PC-9 (cell line): Measurements from ENCODE around the gene TMEM91. TPM values are rescaled to one million over a fixed set of nuclear protein-coding genes. Genes with fewer than 3 reads are reported as not detected.

ENCODE experiments used
- BruUV-seq: library from RNA; stranded (reverse); fragments of 400-500 nt; replicated peaks from 2 replicates; lab custom pipeline; 2021; lab: Mats Ljungman, UMichigan
- CTCF ChIA-PET: fragments of 300-600 bp; sonication (Branson Sonifier 250); formaldehyde crosslinking; loops from one replicate; lab custom pipeline; 2022; ENCODE audit warnings: antibody characterized with exemption; lab: Charles Lee
- POLR2A ChIA-PET: fragments of 300-600 bp; sonication (Branson Sonifier 250); formaldehyde crosslinking; loops from one replicate; lab custom pipeline; 2022; ENCODE audit warnings: antibody characterized with exemption; ENCODE audit not compliant: unreplicated experiment; lab: Charles Lee
- DNase-seq, 2 experiments: peaks; one replicate each; pipeline versions ENCODE4 v3.0.0 to v3.0.0-alpha.2; 2015 to 2022; ENCODE audit warnings: mixed read lengths in 1 of 2
- H2AFZ ChIP-seq: fragments of 200-600 bp; sonication (generic); 2 replicates; pipeline ENCODE4 v1.8.1; 2017; ENCODE audit warnings: antibody characterized with exemption
- H3F3A ChIP-seq: fragments of 200-600 bp; sonication (generic); 2 replicates; pipeline ENCODE4 v1.8.1; 2017; ENCODE audit warnings: antibody characterized with exemption, mild to moderate bottlenecking, low read depth; ENCODE audit not compliant: insufficient read depth
- H3K27ac ChIP-seq: fragments of 200-600 bp; sonication (generic); 2 replicates; pipeline ENCODE4 v1.6.1; 2016; ENCODE audit warnings: mixed run types
- H3K27me3 ChIP-seq: fragments of 200-600 bp; sonication (generic); 2 replicates; pipeline ENCODE4 v1.6.1; 2016; ENCODE audit warnings: low read depth, mixed run types; ENCODE audit not compliant: insufficient read depth
- H3K36me3 ChIP-seq: fragments of 200-600 bp; sonication (generic); 2 replicates; pipeline ENCODE4 v1.6.1; 2016; ENCODE audit warnings: low read depth, mixed run types
- H3K4me1 ChIP-seq: fragments of 200-600 bp; sonication (generic); replicated peaks from 2 replicates; pipeline ENCODE4 v1.6.1; 2016; ENCODE audit warnings: mixed run types; ENCODE audit not compliant: insufficient read depth
- H3K4me2 ChIP-seq: fragments of 200-600 bp; sonication (generic); 2 replicates; pipeline ENCODE4 v1.6.1; 2017; ENCODE audit warnings: mixed run types
- H3K4me3 ChIP-seq: fragments of 200-600 bp; sonication (generic); 2 replicates; pipeline ENCODE4 v1.6.1; 2016; ENCODE audit warnings: mixed run types
- H3K79me2 ChIP-seq: fragments of 200-600 bp; sonication (generic); 2 replicates; pipeline ENCODE4 v1.6.1; 2017; ENCODE audit warnings: low read depth, mixed run types
- H3K9me2 ChIP-seq: fragments of 200-600 bp; sonication (generic); 2 replicates; pipeline ENCODE4 v1.8.1; 2017; ENCODE audit warnings: mild to moderate bottlenecking; ENCODE audit not compliant: insufficient read depth
- H3K9me3 ChIP-seq: fragments of 200-600 bp; sonication (generic); 2 replicates; pipeline ENCODE4 v1.8.1; 2016; ENCODE audit warnings: low read depth; ENCODE audit not compliant: insufficient read depth
- H4K20me1 ChIP-seq: fragments of 200-600 bp; sonication (generic); 2 replicates; pipeline ENCODE4 v1.8.1; 2017; ENCODE audit not compliant: insufficient read depth
- CTCF ChIP-seq: fragments of 200-600 bp; sonication (generic); conservative IDR thresholded peaks from 2 replicates; pipeline ENCODE4 v1.6.1; 2017; ENCODE audit warnings: mixed run types, antibody characterized with exemption, mild to moderate bottlenecking, moderate library complexity
- EZH2 ChIP-seq: fragments of 200-600 bp; sonication (generic); IDR thresholded peaks from 2 replicates; pipeline ENCODE4 v1.8.0; 2017; ENCODE audit warnings: antibody characterized with exemption, low read depth
- intact Hi-C: fragments of 100-400 bp; cut with micrococcal nuclease; formaldehyde crosslinking; loops from one replicate; pipeline ENCODE4 v1.10.0; 2022; ENCODE audit not compliant: unreplicated experiment
- total RNA-seq: library from RNA; stranded (reverse); gene quantifications from 2 replicates; pipeline ENCODE4 v1.2.3, GENCODE V29; 2021

Gene TMEM91
- total RNA-seq, 1 experiment from 2014 or later: 21.9 TPM

- Histone ChIP-seq H3K27ac (no peak overlapping the region), H3K27me3 (no peaks in the 10 kb centered on the region), H3K9me3 (no peaks in the 10 kb centered on the region), H2AFZ (no peak overlapping the region), H3K4me3 (no peak overlapping the region), H3F3A (no peaks in the 10 kb centered on the region), H3K79me2 (no peaks in the 10 kb centered on the region), H3K4me1 (no peaks in the 10 kb centered on the region), H3K4me2 (no peak overlapping the region), H3K9me2 (no peaks in the 10 kb centered on the region), H4K20me1 (no peaks in the 10 kb centered on the region), H3K36me3 (0 out of 2 replicates have a peak, but pooled peaks cover 2% of the 10 kb centered on the region)
- ChIA-PET CTCF (no interaction called here), POLR2A (no interaction called here)
- DNase-seq: no peak
- TF ChIP-seq EZH2: no peak
- TF ChIP-seq CTCF: no peak
- intact Hi-C loops: no loop called here
- BruUV-seq: no TSS peak
Observed at GRCh38 chr19:41415154-41415571, 38.8 kb downstream of the TMEM91 start.

- H2AFZ ChIP-seq: no peak overlapping the region
- no peak for DNase-seq
- TF ChIP-seq CTCF: no peak
- no peaks in the 10 kb centered on the region for H3K79me2 ChIP-seq
- intact Hi-C loops: no loop called here
- POLR2A ChIA-PET: no interaction called here
- no TSS peak for BruUV-seq
- H3F3A ChIP-seq: no peaks in the 10 kb centered on the region
- no peaks in the 10 kb centered on the region for H3K9me2 ChIP-seq
- no peaks in the 10 kb centered on the region for H4K20me1 ChIP-seq
- no peak overlapping the region for H3K27ac ChIP-seq
- H3K4me3 ChIP-seq: no peak overlapping the region
- no peaks in the 10 kb centered on the region for H3K27me3 ChIP-seq
- no peak overlapping the region for H3K4me2 ChIP-seq
- H3K36me3 ChIP-seq: 0 out of 2 replicates have a peak, but pooled peaks cover 2% of the 10 kb centered on the region
- H3K4me1 ChIP-seq: no peaks in the 10 kb centered on the region
- no peaks in the 10 kb centered on the region for H3K9me3 ChIP-seq
- CTCF ChIA-PET: interaction anchor here (0.7 kb wide), 1 partner anchor 580 kb away, joined by 4 read pairs; no protein-coding TSS in a partner anchor
Observed at GRCh38 chr19:41416194-41416674, 39.9 kb downstream of the TMEM91 start.

- no TSS peak for BruUV-seq
- Histone ChIP-seq H3K9me3 (no peaks in the 10 kb centered on the region), H3K4me1 (no peaks in the 10 kb centered on the region), H2AFZ (no peak overlapping the region), H3F3A (no peaks in the 10 kb centered on the region), H3K4me3 (no peak overlapping the region), H3K36me3 (0 out of 2 replicates have a peak, but pooled peaks cover 2% of the 10 kb centered on the region), H3K79me2 (no peaks in the 10 kb centered on the region), H4K20me1 (no peaks in the 10 kb centered on the region), H3K9me2 (no peaks in the 10 kb centered on the region), H3K27ac (no peak overlapping the region), H3K27me3 (no peaks in the 10 kb centered on the region), H3K4me2 (no peak overlapping the region)
- no peak for DNase-seq
- ChIA-PET CTCF (no interaction called here), POLR2A (no interaction called here)
- intact Hi-C loops: no loop called here
- no peak for TF ChIP-seq CTCF
- TF ChIP-seq EZH2: no peak
Observed at GRCh38 chr19:41420101-41420880, 44.0 kb downstream of the TMEM91 start.
